ENCODE data around the gene FZR1.
"Not testable (repeated sequence)": the region's sequence is repeated elsewhere in the genome, so short reads cannot be mapped to it uniquely, and the experiment has no call there.

The FZR1 gene

GRCh38 chr19:3576696-3577443, 70.8 kb downstream of the FZR1 start:
- no peak for DNase-seq

- DNase-seq = no peak
These were observed 71.7 kb downstream of the FZR1 start for GRCh38 chr19:3577723-3578344.

- DNase-seq = no peak
These were observed 72.3 kb downstream of the FZR1 start for GRCh38 chr19:3578390-3578789.

GRCh38 chr19:3580156-3580934, 74.2 kb downstream of the FZR1 start:
- no peak for DNase-seq

- not testable (repeated sequence) for DNase-seq
These were observed 75.7 kb downstream of the FZR1 start for GRCh38 chr19:3581792-3582191.

GRCh38 chr19:3584036-3584802, 78.1 kb downstream of the FZR1 start:
- DNase-seq = not testable (repeated sequence)

- no peak for DNase-seq
These were observed 79.4 kb downstream of the FZR1 start, which contains the start of gene GIPC3 for GRCh38 chr19:3585301-3586126. GIPC3 (plus strand) TSS chr19:3585478; CDS start chr19:3585598, 120 bp downstream.

GRCh38 chr19:3586127-3586626, 80.1 kb downstream of the FZR1 start:
- no peak for DNase-seq

- DNase-seq = no peak
These were observed 80.7 kb downstream of the FZR1 start for GRCh38 chr19:3586707-3587346.
